ENCODE results near the gene ISLR.

- TF ChIP-seq MAX (IDR thresholded peaks at IDR 0.05) (no peak), MYC (IDR thresholded peaks at IDR 0.05; ENCODE audit: borderline replicate concordance, low read length) (no peak)
These were observed 29.2 kb upstream of the ISLR start for GRCh38 chr15:74144153-74144775.

Data from A549 (cell line).